C4-2B (cell line): Measurements from ENCODE around the gene GLUD2.

Experiments used
- CTCF ChIP-seq: fragments of 450-650 bp; conservative IDR thresholded peaks from 2 replicates; pipeline ENCODE4 v1.5.1; 2017; ENCODE audit warnings: mild to moderate bottlenecking
- ZFX ChIP-seq: fragments of 450-650 bp; IDR thresholded peaks from 2 replicates; pipeline ENCODE4 v1.6.1; 2017

- TF ChIP-seq CTCF (no peak), ZFX (no peak)
These were observed 32.6 kb upstream of the GLUD2 start for GRCh38 chrX:121014826-121015225.
